SK-N-SH treated with all-trans-retinoic acid at 6 μM for 48 hours (cell line): ENCODE measurements around the gene CD164.

ENCODE experiments used
- CSDC2 ChIP-seq: fragments of 250-450 bp; sonication (Bioruptor Pico); IDR thresholded peaks from 2 replicates; pipeline ENCODE4 v1.5.0; 2020; ENCODE audit warnings: mild to moderate bottlenecking, moderate library complexity
- ZFP3 ChIP-seq: fragments of 250-450 bp; sonication (Bioruptor Pico); IDR thresholded peaks from 2 replicates; pipeline ENCODE4 v1.5.0; 2020; ENCODE audit warnings: mild to moderate bottlenecking, moderate library complexity
- TF ChIP-seq, protein P1 (sequence below): fragments of 250-450 bp; sonication (Bioruptor Pico); IDR thresholded peaks from 2 replicates; pipeline ENCODE4 v1.5.1; 2020; ENCODE audit warnings: low read depth, mild to moderate bottlenecking, moderate library complexity
- TF ChIP-seq, protein P2 (sequence below): fragments of 250-450 bp; sonication (Bioruptor Pico); IDR thresholded peaks from 2 replicates; pipeline ENCODE4 v1.8.0; 2020; ENCODE audit warnings: mild to moderate bottlenecking, moderate library complexity, borderline replicate concordance

DNA sequence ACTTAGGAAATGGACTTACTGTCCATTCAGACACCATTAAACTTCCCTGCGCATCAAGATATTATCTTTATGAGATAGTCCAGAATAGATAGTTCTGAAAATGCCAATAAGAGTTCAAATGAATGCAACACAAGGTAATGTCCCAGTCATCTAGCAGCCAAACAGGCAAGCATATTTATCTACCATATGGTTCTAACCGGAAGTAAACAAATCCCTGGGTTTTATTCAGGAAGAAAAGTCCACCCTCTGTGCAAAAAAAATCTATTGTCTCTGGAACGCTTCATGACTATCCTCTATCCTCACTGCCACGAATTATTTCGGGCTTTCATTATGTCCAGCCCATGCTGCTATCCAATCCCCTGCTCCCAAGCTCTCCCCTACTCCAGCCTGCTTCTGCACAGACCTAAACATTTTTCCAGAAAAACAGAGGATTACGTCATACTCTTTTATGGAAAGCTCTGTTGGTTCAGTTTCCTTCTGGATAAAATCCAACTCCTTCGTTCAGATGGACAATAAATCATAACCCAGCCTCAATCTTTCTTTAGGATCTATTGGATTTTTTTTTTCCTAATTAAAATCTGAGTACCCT is 46.7 kb upstream of the CD164 start:
- TF ChIP-seq, protein P1, sequence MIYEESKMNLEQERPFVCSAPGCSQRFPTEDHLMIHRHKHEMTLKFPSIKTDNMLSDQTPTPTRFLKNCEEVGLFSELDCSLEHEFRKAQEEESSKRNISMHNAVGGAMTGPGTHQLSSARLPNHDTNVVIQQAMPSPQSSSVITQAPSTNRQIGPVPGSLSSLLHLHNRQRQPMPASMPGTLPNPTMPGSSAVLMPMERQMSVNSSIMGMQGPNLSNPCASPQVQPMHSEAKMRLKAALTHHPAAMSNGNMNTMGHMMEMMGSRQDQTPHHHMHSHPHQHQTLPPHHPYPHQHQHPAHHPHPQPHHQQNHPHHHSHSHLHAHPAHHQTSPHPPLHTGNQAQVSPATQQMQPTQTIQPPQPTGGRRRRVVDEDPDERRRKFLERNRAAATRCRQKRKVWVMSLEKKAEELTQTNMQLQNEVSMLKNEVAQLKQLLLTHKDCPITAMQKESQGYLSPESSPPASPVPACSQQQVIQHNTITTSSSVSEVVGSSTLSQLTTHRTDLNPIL (CRISPR knock-in tag) = no peak
- TF ChIP-seq CSDC2 (CRISPR knock-in tag) = no peak
- TF ChIP-seq ZFP3 = no peak
- TF ChIP-seq, protein P2, sequence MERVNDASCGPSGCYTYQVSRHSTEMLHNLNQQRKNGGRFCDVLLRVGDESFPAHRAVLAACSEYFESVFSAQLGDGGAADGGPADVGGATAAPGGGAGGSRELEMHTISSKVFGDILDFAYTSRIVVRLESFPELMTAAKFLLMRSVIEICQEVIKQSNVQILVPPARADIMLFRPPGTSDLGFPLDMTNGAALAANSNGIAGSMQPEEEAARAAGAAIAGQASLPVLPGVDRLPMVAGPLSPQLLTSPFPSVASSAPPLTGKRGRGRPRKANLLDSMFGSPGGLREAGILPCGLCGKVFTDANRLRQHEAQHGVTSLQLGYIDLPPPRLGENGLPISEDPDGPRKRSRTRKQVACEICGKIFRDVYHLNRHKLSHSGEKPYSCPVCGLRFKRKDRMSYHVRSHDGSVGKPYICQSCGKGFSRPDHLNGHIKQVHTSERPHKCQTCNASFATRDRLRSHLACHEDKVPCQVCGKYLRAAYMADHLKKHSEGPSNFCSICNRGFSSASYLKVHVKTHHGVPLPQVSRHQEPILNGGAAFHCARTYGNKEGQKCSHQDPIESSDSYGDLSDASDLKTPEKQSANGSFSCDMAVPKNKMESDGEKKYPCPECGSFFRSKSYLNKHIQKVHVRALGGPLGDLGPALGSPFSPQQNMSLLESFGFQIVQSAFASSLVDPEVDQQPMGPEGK (CRISPR knock-in tag) = no peak
